Activated T-cell treated with anti-CD3 and anti-CD28 coated beads, Interleukin-2, amount 50 U/mL, for 4 hours (primary cell): ENCODE data around the gene TMEM94. TPM values are rescaled to one million over a fixed set of nuclear protein-coding genes. Genes with fewer than 3 reads are reported as not detected.
"Not testable (repeated sequence)": the region's sequence is repeated elsewhere in the genome, so short reads cannot be mapped to it uniquely, and the experiment has no call there.

ENCODE experiments used
- ATAC-seq, 2 donors: fragments of 200-7000 bp; cut with Tn5 transposase; one replicate each; pipeline ENCODE4 v1.10.0; 2021
- DNase-seq: peaks from one replicate; pipeline ENCODE4 v3.0.0-alpha.2; 2020
- H3K27me3 Mint-ChIP-seq: one replicate; pipeline ENCODE4 v1.8.0; 2021; ENCODE audit warnings: low read depth, mixed read lengths
- H3K36me3 Mint-ChIP-seq: one replicate; pipeline ENCODE4 v1.8.0; 2022; ENCODE audit warnings: mixed read lengths; ENCODE audit not compliant: insufficient read depth
- H3K4me1 Mint-ChIP-seq: one replicate; pipeline ENCODE4 v1.8.0; 2021; ENCODE audit warnings: low read depth, mixed read lengths
- H3K4me3 Mint-ChIP-seq: one replicate; pipeline ENCODE4 v1.8.0; 2021; ENCODE audit warnings: mild to moderate bottlenecking, moderate library complexity, mixed read lengths
- H3K9me3 Mint-ChIP-seq: one replicate; pipeline ENCODE4 v1.8.0; 2021; ENCODE audit warnings: mixed read lengths
- total RNA-seq, 3 donors: library from RNA; stranded (reverse); gene quantifications; one replicate each; pipeline ENCODE4 v1.2.1, GENCODE V29; 2021

Gene TMEM94
- total RNA-seq, 3 donors from 2014 or later = 44.0 to 49.6 (median 46.6) TPM

- not testable (repeated sequence) for H3K4me1 Mint-ChIP-seq, H3K4me3 Mint-ChIP-seq, H3K9me3 Mint-ChIP-seq, H3K27me3 Mint-ChIP-seq, ATAC-seq, DNase-seq
- peaks cover 11% of the 10 kb centered on the region for H3K36me3 Mint-ChIP-seq
Measured at GRCh38 chr17:75477490-75477862, 21.0 kb downstream of the TMEM94 start.

GRCh38 chr17:75478508-75478907 lies 22.1 kb downstream of the TMEM94 start:
- DNase-seq (no peak), ATAC-seq (no peak)
- H3K9me3 Mint-ChIP-seq = no peaks in the 10 kb centered on the region
- H3K4me1 Mint-ChIP-seq = no peaks in the 10 kb centered on the region
- H3K27me3 Mint-ChIP-seq = no peaks in the 10 kb centered on the region
- H3K4me3 Mint-ChIP-seq = no peak overlapping the region
- peaks cover 4% of the 10 kb centered on the region for H3K36me3 Mint-ChIP-seq

GRCh38 chr17:75480281-75480680 lies 23.8 kb downstream of the TMEM94 start:
- no peak for ATAC-seq

GRCh38 chr17:75481194-75482068 lies 25.0 kb downstream of the TMEM94 start:
- peaks cover 9% of the 10 kb centered on the region for H3K36me3 Mint-ChIP-seq

More at GRCh38 chr17:75480281-75480680, 23.8 kb downstream of the TMEM94 start:
- no peaks in the 10 kb centered on the region for H3K9me3 Mint-ChIP-seq
- peaks cover 1% of the 10 kb centered on the region for H3K4me1 Mint-ChIP-seq
- H3K4me3 Mint-ChIP-seq = no peak overlapping the region
- peaks cover 7% of the 10 kb centered on the region for H3K36me3 Mint-ChIP-seq
- no peaks in the 10 kb centered on the region for H3K27me3 Mint-ChIP-seq
- DNase-seq = no peak

GRCh38 chr17:75482098-75482942 lies 25.9 kb downstream of the TMEM94 start:
- Mint-ChIP-seq H3K4me1 (peaks cover 13% of the 10 kb centered on the region), H3K4me3 (no peak overlapping the region), H3K9me3 (no peaks in the 10 kb centered on the region), H3K27me3 (no peaks in the 10 kb centered on the region), H3K36me3 (peaks cover 9% of the 10 kb centered on the region)
- DNase-seq (no peak), ATAC-seq (no peak)

More at GRCh38 chr17:75481194-75482068, 25.0 kb downstream of the TMEM94 start:
- H3K4me1 Mint-ChIP-seq = peaks cover 5% of the 10 kb centered on the region
- DNase-seq (no peak), ATAC-seq (no peak)
- no peaks in the 10 kb centered on the region for H3K9me3 Mint-ChIP-seq
- no peak overlapping the region for H3K4me3 Mint-ChIP-seq
- no peaks in the 10 kb centered on the region for H3K27me3 Mint-ChIP-seq

- no peaks in the 10 kb centered on the region for H3K27me3 Mint-ChIP-seq
- DNase-seq = no peak
- no peak for ATAC-seq
Measured at GRCh38 chr17:75485688-75486087, 29.3 kb downstream of the TMEM94 start.

GRCh38 chr17:75486151-75486550 lies 29.7 kb downstream of the TMEM94 start:
- Mint-ChIP-seq H3K4me3 (no peak overlapping the region), H3K36me3 (peaks cover 8% of the 10 kb centered on the region), H3K9me3 (no peaks in the 10 kb centered on the region), H3K27me3 (no peaks in the 10 kb centered on the region), H3K4me1 (peaks cover 27% of the 10 kb centered on the region)
- ATAC-seq (no peak), DNase-seq (no peak)

More at GRCh38 chr17:75485688-75486087, 29.3 kb downstream of the TMEM94 start:
- Mint-ChIP-seq H3K4me1 (peaks cover 27% of the 10 kb centered on the region), H3K9me3 (no peaks in the 10 kb centered on the region), H3K36me3 (peaks cover 8% of the 10 kb centered on the region), H3K4me3 (no peak overlapping the region)

- ATAC-seq = peak in 1 of 2 donors; percentile 52
- no peaks in the 10 kb centered on the region for H3K27me3 Mint-ChIP-seq
- H3K36me3 Mint-ChIP-seq = peaks cover 11% of the 10 kb centered on the region
- H3K4me3 Mint-ChIP-seq = peak overlapping the region; percentile 54
- H3K4me1 Mint-ChIP-seq = peaks cover 27% of the 10 kb centered on the region
- H3K9me3 Mint-ChIP-seq = no peaks in the 10 kb centered on the region
- no peak for DNase-seq
Measured at GRCh38 chr17:75486951-75487350, 30.5 kb downstream of the TMEM94 start.

- no peaks in the 10 kb centered on the region for H3K27me3 Mint-ChIP-seq
- no peaks in the 10 kb centered on the region for H3K9me3 Mint-ChIP-seq
- H3K4me3 Mint-ChIP-seq = peak overlapping the region; percentile 54
- H3K4me1 Mint-ChIP-seq = peaks cover 27% of the 10 kb centered on the region
- DNase-seq (peak; percentile 19), ATAC-seq (peak; percentile 82 to 83)
- H3K36me3 Mint-ChIP-seq = peaks cover 11% of the 10 kb centered on the region
Measured at GRCh38 chr17:75487351-75488070, 31.1 kb downstream of the TMEM94 start.

GRCh38 chr17:75488693-75489510 lies 32.5 kb downstream of the TMEM94 start:
- Mint-ChIP-seq H3K4me1 (peaks cover 27% of the 10 kb centered on the region), H3K9me3 (no peaks in the 10 kb centered on the region), H3K4me3 (no peak overlapping the region), H3K27me3 (no peaks in the 10 kb centered on the region), H3K36me3 (peaks cover 11% of the 10 kb centered on the region)
- ATAC-seq (no peak), DNase-seq (no peak)

- DNase-seq (no peak), ATAC-seq (no peak)
- H3K9me3 Mint-ChIP-seq = no peaks in the 10 kb centered on the region
- H3K4me3 Mint-ChIP-seq = no peak overlapping the region
- H3K27me3 Mint-ChIP-seq = no peaks in the 10 kb centered on the region
- peaks cover 27% of the 10 kb centered on the region for H3K4me1 Mint-ChIP-seq
- peaks cover 14% of the 10 kb centered on the region for H3K36me3 Mint-ChIP-seq
Measured at GRCh38 chr17:75489511-75489955, 33.1 kb downstream of the TMEM94 start.

GRCh38 chr17:75490173-75490743 lies 33.8 kb downstream of the TMEM94 start:
- DNase-seq (no peak), ATAC-seq (no peak)
- H3K9me3 Mint-ChIP-seq = no peaks in the 10 kb centered on the region
- H3K4me3 Mint-ChIP-seq = no peak overlapping the region
- H3K4me1 Mint-ChIP-seq = peaks cover 26% of the 10 kb centered on the region
- H3K27me3 Mint-ChIP-seq = no peaks in the 10 kb centered on the region
- H3K36me3 Mint-ChIP-seq = peaks cover 11% of the 10 kb centered on the region
